ENCODE measurements around the gene TGFBR3. TPM values are rescaled to one million over a fixed set of nuclear protein-coding genes. Genes with fewer than 3 reads are reported as not detected.

The TGFBR3 gene
- total RNA-seq, 1 experiment from 2014 or later: 2.4 TPM

DNA sequence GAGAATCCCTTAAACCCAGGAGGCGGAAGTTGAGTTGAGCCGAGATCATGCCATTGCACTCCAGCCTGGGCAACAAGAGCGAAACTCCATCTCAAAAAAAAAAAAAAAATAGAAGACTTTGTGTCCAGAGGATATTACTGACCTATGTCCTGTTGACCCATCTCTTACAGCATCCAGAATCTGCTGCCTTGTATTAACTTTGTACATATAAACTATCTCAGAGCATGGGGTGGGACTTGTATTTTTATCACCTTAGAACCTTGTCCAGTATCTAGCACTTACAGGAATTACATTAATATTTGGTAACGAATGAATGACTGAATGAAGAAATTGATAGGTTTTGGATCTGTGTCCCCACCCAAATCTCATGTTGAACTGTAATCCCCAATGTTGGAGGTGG lies 117.8 kb downstream of the TGFBR3 start:
- Histone ChIP-seq H4K8ac (replicated peaks; ENCODE audit: insufficient read length, low read depth, low read length) (no peak overlapping the region), H2BK5ac (ENCODE audit: insufficient read length, low read length) (no peak overlapping the region), H3K27ac (ENCODE audit: insufficient read length, low read depth, low read length) (no peak overlapping the region), H3K23ac (ENCODE audit: insufficient read length, low read depth, low read length) (no peak overlapping the region), H4K5ac (ENCODE audit: insufficient read length, low read depth, low read length) (no peak overlapping the region), H3K9ac (ENCODE audit: extremely low read depth, insufficient read length, low read length) (no peak overlapping the region), H2BK20ac (ENCODE audit: low read depth, low read length, poor library complexity, severe bottlenecking) (no peak overlapping the region), H3K9me3 (ENCODE audit: control insufficient read depth, low read depth, low read length) (no peaks in the 10 kb centered on the region), H3K4me1 (ENCODE audit: insufficient read depth, low read length) (no peaks in the 10 kb centered on the region), H2BK12ac (ENCODE audit: insufficient read length, low read depth, low read length) (no peak overlapping the region), H2BK120ac (ENCODE audit: low read depth, low read length, poor library complexity, severe bottlenecking) (no peak overlapping the region), H2BK15ac (ENCODE audit: low read depth, low read length) (no peak overlapping the region), H3K4ac (ENCODE audit: low read depth, low read length) (no peak overlapping the region), H4K91ac (ENCODE audit: insufficient read length, low read depth, low read length) (no peak overlapping the region), H3K79me2 (ENCODE audit: insufficient read depth, low read length) (no peaks in the 10 kb centered on the region), H2AFZ (ENCODE audit: low read length) (no peak overlapping the region), H3K14ac (ENCODE audit: insufficient read depth, low read length) (no peak overlapping the region), H3K56ac (ENCODE audit: insufficient read length, low read depth, low read length) (no peak overlapping the region), H3K27me3 (ENCODE audit: insufficient read depth, low read length) (no peaks in the 10 kb centered on the region), H3K18ac (ENCODE audit: insufficient read length, low read depth, low read length) (no peak overlapping the region), H3T11ph (ENCODE audit: low read length) (no peak overlapping the region), H3K79me1 (ENCODE audit: insufficient read depth, low read depth, low read length, poor library complexity, severe bottlenecking) (no peaks in the 10 kb centered on the region), H3K23me2 (ENCODE audit: insufficient read length, low read depth, low read length, poor library complexity, severe bottlenecking) (no peaks in the 10 kb centered on the region), H4K20me1 (ENCODE audit: control insufficient read depth, insufficient read depth, insufficient read length) (no peaks in the 10 kb centered on the region), H3K4me2 (ENCODE audit: insufficient read depth, insufficient read length, low read length) (no peak overlapping the region), H2AK5ac (ENCODE audit: insufficient read length, low read length) (no peak overlapping the region)
- TF ChIP-seq, protein P1, sequence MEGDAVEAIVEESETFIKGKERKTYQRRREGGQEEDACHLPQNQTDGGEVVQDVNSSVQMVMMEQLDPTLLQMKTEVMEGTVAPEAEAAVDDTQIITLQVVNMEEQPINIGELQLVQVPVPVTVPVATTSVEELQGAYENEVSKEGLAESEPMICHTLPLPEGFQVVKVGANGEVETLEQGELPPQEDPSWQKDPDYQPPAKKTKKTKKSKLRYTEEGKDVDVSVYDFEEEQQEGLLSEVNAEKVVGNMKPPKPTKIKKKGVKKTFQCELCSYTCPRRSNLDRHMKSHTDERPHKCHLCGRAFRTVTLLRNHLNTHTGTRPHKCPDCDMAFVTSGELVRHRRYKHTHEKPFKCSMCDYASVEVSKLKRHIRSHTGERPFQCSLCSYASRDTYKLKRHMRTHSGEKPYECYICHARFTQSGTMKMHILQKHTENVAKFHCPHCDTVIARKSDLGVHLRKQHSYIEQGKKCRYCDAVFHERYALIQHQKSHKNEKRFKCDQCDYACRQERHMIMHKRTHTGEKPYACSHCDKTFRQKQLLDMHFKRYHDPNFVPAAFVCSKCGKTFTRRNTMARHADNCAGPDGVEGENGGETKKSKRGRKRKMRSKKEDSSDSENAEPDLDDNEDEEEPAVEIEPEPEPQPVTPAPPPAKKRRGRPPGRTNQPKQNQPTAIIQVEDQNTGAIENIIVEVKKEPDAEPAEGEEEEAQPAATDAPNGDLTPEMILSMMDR (conservative IDR thresholded peaks at IDR 0.05): no peak
- Mint-ChIP-seq H3K4me3 (no peak overlapping the region), H3K9me3 (no peaks in the 10 kb centered on the region; a peak in 1 of 5 replicates), H3K4me1 (peaks cover 22 to 25% of the 10 kb centered on the region in 2 experiments), H3K36me3 (ENCODE audit: insufficient read depth in 1 of 3, low read depth in 3 of 3) (no peaks in the 10 kb centered on the region), H3K27ac (no peak overlapping the region; a peak in 1 of 7 replicates), H3K27me3 (ENCODE audit: low read depth) (no peaks in the 10 kb centered on the region; the same call in 1 of the 2 replicates)
- no CpG with 5 or more reads among the region's 4 CpGs for WGBS (ENCODE audit: extremely low coverage, insufficient read length, low lambda C conversion rate)
- no peak for DNase-seq
